WTC11 (cell line): ENCODE measurements around the gene DMGDH.

ENCODE experiments used
- ATF2 ChIP-seq: sonication (generic); formaldehyde crosslinking; IDR thresholded peaks from 2 replicates; pipeline ENCODE4 v1.8.1; 2022; ENCODE audit warnings: low read depth, missing genetic modification reagents, borderline replicate concordance
- CREM ChIP-seq: sonication (generic); formaldehyde crosslinking; IDR thresholded peaks from 2 replicates; pipeline ENCODE4 v1.8.1; 2022; ENCODE audit warnings: mild to moderate bottlenecking, missing genetic modification reagents, moderate library complexity
- CTCF ChIP-seq: fragments of 200-600 bp; IDR thresholded peaks from 2 replicates; pipeline ENCODE4 v1.8.0; 2022; ENCODE audit warnings: antibody characterized with exemption
- ESRRA ChIP-seq: sonication (generic); formaldehyde crosslinking; IDR thresholded peaks from 2 replicates; pipeline ENCODE4 v1.8.1; 2022; ENCODE audit warnings: mild to moderate bottlenecking, missing genetic modification reagents, borderline replicate concordance
- IRF1 ChIP-seq: sonication (generic); formaldehyde crosslinking; IDR thresholded peaks from 2 replicates; pipeline ENCODE4 v1.8.0; 2023; ENCODE audit warnings: missing genetic modification reagents
- IRF2 ChIP-seq: sonication (generic); formaldehyde crosslinking; IDR thresholded peaks from 2 replicates; pipeline ENCODE4 v1.8.0; 2022; ENCODE audit warnings: low read depth, missing genetic modification reagents, borderline replicate concordance
- NFE2L1 ChIP-seq: sonication (generic); formaldehyde crosslinking; IDR thresholded peaks from 2 replicates; pipeline ENCODE4 v1.8.1; 2023; ENCODE audit warnings: missing genetic modification reagents
- NR2C2 ChIP-seq: sonication (generic); formaldehyde crosslinking; IDR thresholded peaks from 2 replicates; pipeline ENCODE4 v1.8.0; 2022; ENCODE audit warnings: mild to moderate bottlenecking, missing genetic modification reagents
- TF ChIP-seq, protein P1 (sequence below): sonication (generic); formaldehyde crosslinking; IDR thresholded peaks from 2 replicates; pipeline ENCODE4 v1.8.1; 2022; ENCODE audit warnings: missing genetic modification reagents, borderline replicate concordance
- TF ChIP-seq, protein P2 (sequence below): sonication (generic); formaldehyde crosslinking; IDR thresholded peaks from 2 replicates; pipeline ENCODE4 v1.8.1; 2023; ENCODE audit warnings: mild to moderate bottlenecking, missing genetic modification reagents, moderate library complexity

- no peak for TF ChIP-seq IRF1 (CRISPR knock-in tag)
- no peak for TF ChIP-seq CTCF
- TF ChIP-seq, protein P1, sequence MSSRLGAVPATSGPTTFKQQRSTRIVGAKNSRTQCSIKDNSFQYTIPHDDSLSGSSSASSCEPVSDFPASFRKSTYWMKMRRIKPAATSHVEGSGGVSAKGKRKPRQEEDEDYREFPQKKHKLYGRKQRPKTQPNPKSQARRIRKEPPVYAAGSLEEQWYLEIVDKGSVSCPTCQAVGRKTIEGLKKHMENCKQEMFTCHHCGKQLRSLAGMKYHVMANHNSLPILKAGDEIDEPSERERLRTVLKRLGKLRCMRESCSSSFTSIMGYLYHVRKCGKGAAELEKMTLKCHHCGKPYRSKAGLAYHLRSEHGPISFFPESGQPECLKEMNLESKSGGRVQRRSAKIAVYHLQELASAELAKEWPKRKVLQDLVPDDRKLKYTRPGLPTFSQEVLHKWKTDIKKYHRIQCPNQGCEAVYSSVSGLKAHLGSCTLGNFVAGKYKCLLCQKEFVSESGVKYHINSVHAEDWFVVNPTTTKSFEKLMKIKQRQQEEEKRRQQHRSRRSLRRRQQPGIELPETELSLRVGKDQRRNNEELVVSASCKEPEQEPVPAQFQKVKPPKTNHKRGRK (CRISPR knock-in tag): no peak
- TF ChIP-seq NR2C2: no peak
- no peak for TF ChIP-seq ESRRA
- no peak for TF ChIP-seq ATF2 (CRISPR knock-in tag)
- TF ChIP-seq NFE2L1: no peak
- TF ChIP-seq CREM (CRISPR knock-in tag): no peak
- TF ChIP-seq, protein P2, sequence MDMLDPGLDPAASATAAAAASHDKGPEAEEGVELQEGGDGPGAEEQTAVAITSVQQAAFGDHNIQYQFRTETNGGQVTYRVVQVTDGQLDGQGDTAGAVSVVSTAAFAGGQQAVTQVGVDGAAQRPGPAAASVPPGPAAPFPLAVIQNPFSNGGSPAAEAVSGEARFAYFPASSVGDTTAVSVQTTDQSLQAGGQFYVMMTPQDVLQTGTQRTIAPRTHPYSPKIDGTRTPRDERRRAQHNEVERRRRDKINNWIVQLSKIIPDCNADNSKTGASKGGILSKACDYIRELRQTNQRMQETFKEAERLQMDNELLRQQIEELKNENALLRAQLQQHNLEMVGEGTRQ (CRISPR knock-in tag): no peak
- no peak for TF ChIP-seq IRF2
Measured at GRCh38 chr5:79105868-79106267, 36.4 kb upstream of the DMGDH start.
